ENCODE results near the gene TMEM163.
"Not testable (repeated sequence)": the region's sequence is repeated elsewhere in the genome, so short reads cannot be mapped to it uniquely, and the experiment has no call there.

Gene TMEM163

GRCh38 chr2:134601264-134601663 lies 117.5 kb downstream of the TMEM163 start:
- H3K9me3 ChIP-seq (ENCODE audit: low read length), result no peaks in the 10 kb centered on the region
- no peak overlapping the region for H3K9ac ChIP-seq (ENCODE audit: low read length)
- H3K4me3 ChIP-seq (ENCODE audit: low read depth in 1 of 2, low read length in 2 of 2), result no peak overlapping the region
- H3K27ac ChIP-seq (ENCODE audit: low read depth, low read length), result no peak overlapping the region
- H3K4me1 ChIP-seq (ENCODE audit: insufficient read depth, low read length), result no peaks in the 10 kb centered on the region
- H3K27me3 ChIP-seq (ENCODE audit: control insufficient read depth in 1 of 2, insufficient read depth in 2 of 2, low read length in 2 of 2), result no peaks in the 10 kb centered on the region
- no peaks in the 10 kb centered on the region for H3K36me3 ChIP-seq (ENCODE audit: insufficient read depth, low read length)

GRCh38 chr2:134600208-134600607 lies 118.6 kb downstream of the TMEM163 start:
- Histone ChIP-seq H3K27ac (ENCODE audit: low read depth, low read length) (no peak overlapping the region), H3K9ac (ENCODE audit: low read length) (no peak overlapping the region), H3K4me3 (ENCODE audit: low read depth in 1 of 2, low read length in 2 of 2) (no peak overlapping the region), H3K27me3 (ENCODE audit: control insufficient read depth in 1 of 2, insufficient read depth in 2 of 2, low read length in 2 of 2) (no peaks in the 10 kb centered on the region), H3K9me3 (ENCODE audit: low read length) (no peaks in the 10 kb centered on the region), H3K4me1 (ENCODE audit: insufficient read depth, low read length) (no peaks in the 10 kb centered on the region), H3K36me3 (ENCODE audit: insufficient read depth, low read length) (no peaks in the 10 kb centered on the region)

- H3K27ac ChIP-seq (ENCODE audit: low read depth, low read length), result no peak overlapping the region
- no peaks in the 10 kb centered on the region for H3K9me3 ChIP-seq (ENCODE audit: low read length)
Measured at GRCh38 chr2:134599236-134599635, 119.6 kb downstream of the TMEM163 start.

GRCh38 chr2:134594399-134594798 lies 124.4 kb downstream of the TMEM163 start:
- Histone ChIP-seq H3K9me3 (ENCODE audit: low read length) (no peaks in the 10 kb centered on the region), H3K4me3 (ENCODE audit: low read depth in 1 of 2, low read length in 2 of 2) (no peak overlapping the region), H3K27me3 (ENCODE audit: control insufficient read depth in 1 of 2, insufficient read depth in 2 of 2, low read length in 2 of 2) (no peaks in the 10 kb centered on the region), H3K27ac (ENCODE audit: low read depth, low read length) (no peak overlapping the region), H3K36me3 (ENCODE audit: insufficient read depth, low read length) (no peaks in the 10 kb centered on the region), H3K4me1 (ENCODE audit: insufficient read depth, low read length) (no peaks in the 10 kb centered on the region), H3K9ac (ENCODE audit: low read length) (no peak overlapping the region)

More at GRCh38 chr2:134599236-134599635, 119.6 kb downstream of the TMEM163 start:
- Histone ChIP-seq H3K9ac (ENCODE audit: low read length) (no peak overlapping the region), H3K4me1 (ENCODE audit: insufficient read depth, low read length) (no peaks in the 10 kb centered on the region), H3K36me3 (ENCODE audit: insufficient read depth, low read length) (no peaks in the 10 kb centered on the region), H3K27me3 (ENCODE audit: control insufficient read depth in 1 of 2, insufficient read depth in 2 of 2, low read length in 2 of 2) (no peaks in the 10 kb centered on the region), H3K4me3 (ENCODE audit: low read depth in 1 of 2, low read length in 2 of 2) (no peak overlapping the region)

GRCh38 chr2:134593519-134593918 lies 125.3 kb downstream of the TMEM163 start:
- Histone ChIP-seq H3K9ac (ENCODE audit: low read length) (no peak overlapping the region), H3K4me1 (ENCODE audit: insufficient read depth, low read length) (no peaks in the 10 kb centered on the region), H3K27ac (ENCODE audit: low read depth, low read length) (no peak overlapping the region), H3K36me3 (ENCODE audit: insufficient read depth, low read length) (no peaks in the 10 kb centered on the region), H3K27me3 (ENCODE audit: control insufficient read depth in 1 of 2, insufficient read depth in 2 of 2, low read length in 2 of 2) (no peaks in the 10 kb centered on the region), H3K4me3 (ENCODE audit: low read depth in 1 of 2, low read length in 2 of 2) (no peak overlapping the region), H3K9me3 (ENCODE audit: low read length) (no peaks in the 10 kb centered on the region)

- H3K4me1 ChIP-seq (ENCODE audit: insufficient read depth, low read length), result no peaks in the 10 kb centered on the region
- H3K9ac ChIP-seq (ENCODE audit: low read length), result no peak overlapping the region
- no peak overlapping the region for H3K4me3 ChIP-seq (ENCODE audit: low read depth in 1 of 2, low read length in 2 of 2)
- H3K9me3 ChIP-seq (ENCODE audit: low read length), result no peaks in the 10 kb centered on the region
- no peak overlapping the region for H3K27ac ChIP-seq (ENCODE audit: low read depth, low read length)
- no peaks in the 10 kb centered on the region for H3K36me3 ChIP-seq (ENCODE audit: insufficient read depth, low read length)
- no peaks in the 10 kb centered on the region for H3K27me3 ChIP-seq (ENCODE audit: control insufficient read depth in 1 of 2, insufficient read depth in 2 of 2, low read length in 2 of 2)
Measured at GRCh38 chr2:134592377-134592776, 126.4 kb downstream of the TMEM163 start.

- H3K36me3 ChIP-seq (ENCODE audit: insufficient read depth, low read length), result no peaks in the 10 kb centered on the region
- H3K4me3 ChIP-seq (ENCODE audit: low read depth in 1 of 2, low read length in 2 of 2), result no peak overlapping the region
- no peak overlapping the region for H3K9ac ChIP-seq (ENCODE audit: low read length)
- no peak overlapping the region for H3K27ac ChIP-seq (ENCODE audit: low read depth, low read length)
- no peaks in the 10 kb centered on the region for H3K4me1 ChIP-seq (ENCODE audit: insufficient read depth, low read length)
- no peaks in the 10 kb centered on the region for H3K27me3 ChIP-seq (ENCODE audit: control insufficient read depth in 1 of 2, insufficient read depth in 2 of 2, low read length in 2 of 2)
- H3K9me3 ChIP-seq (ENCODE audit: low read length), result no peaks in the 10 kb centered on the region
Measured at GRCh38 chr2:134591526-134591925, 127.3 kb downstream of the TMEM163 start.

- Histone ChIP-seq H3K27ac (ENCODE audit: low read depth, low read length) (no peak overlapping the region), H3K9ac (ENCODE audit: low read length) (no peak overlapping the region), H3K9me3 (ENCODE audit: low read length) (no peaks in the 10 kb centered on the region), H3K36me3 (ENCODE audit: insufficient read depth, low read length) (no peaks in the 10 kb centered on the region), H3K4me1 (ENCODE audit: insufficient read depth, low read length) (no peaks in the 10 kb centered on the region), H3K4me3 (ENCODE audit: low read depth in 1 of 2, low read length in 2 of 2) (no peak overlapping the region), H3K27me3 (ENCODE audit: control insufficient read depth in 1 of 2, insufficient read depth in 2 of 2, low read length in 2 of 2) (no peaks in the 10 kb centered on the region)
Measured at GRCh38 chr2:134590679-134591078, 128.1 kb downstream of the TMEM163 start.

GRCh38 chr2:134589171-134590083 lies 129.4 kb downstream of the TMEM163 start:
- H3K4me1 ChIP-seq (ENCODE audit: insufficient read depth, low read length); H3K27ac ChIP-seq (ENCODE audit: low read depth, low read length); H3K4me3 ChIP-seq (ENCODE audit: low read depth in 1 of 2, low read length in 2 of 2); H3K36me3 ChIP-seq (ENCODE audit: insufficient read depth, low read length); H3K9ac ChIP-seq (ENCODE audit: low read length); H3K9me3 ChIP-seq (ENCODE audit: low read length); H3K27me3 ChIP-seq (ENCODE audit: control insufficient read depth in 1 of 2, insufficient read depth in 2 of 2, low read length in 2 of 2): not testable (repeated sequence)

- Histone ChIP-seq H3K4me3 (ENCODE audit: low read depth in 1 of 2, low read length in 2 of 2) (no peak overlapping the region), H3K36me3 (ENCODE audit: insufficient read depth, low read length) (no peaks in the 10 kb centered on the region), H3K9me3 (ENCODE audit: low read length) (no peaks in the 10 kb centered on the region)
Measured at GRCh38 chr2:134588556-134588955, 130.2 kb downstream of the TMEM163 start.

GRCh38 chr2:134586326-134586965 lies 132.4 kb downstream of the TMEM163 start:
- Histone ChIP-seq H3K4me1 (ENCODE audit: insufficient read depth, low read length) (no peaks in the 10 kb centered on the region), H3K9ac (ENCODE audit: low read length) (no peak overlapping the region), H3K9me3 (ENCODE audit: low read length) (no peaks in the 10 kb centered on the region), H3K36me3 (ENCODE audit: insufficient read depth, low read length) (no peaks in the 10 kb centered on the region), H3K4me3 (ENCODE audit: low read depth in 1 of 2, low read length in 2 of 2) (no peak overlapping the region), H3K27ac (ENCODE audit: low read depth, low read length) (no peak overlapping the region), H3K27me3 (ENCODE audit: control insufficient read depth in 1 of 2, insufficient read depth in 2 of 2, low read length in 2 of 2) (no peaks in the 10 kb centered on the region)

More at GRCh38 chr2:134588556-134588955, 130.2 kb downstream of the TMEM163 start:
- no peak overlapping the region for H3K9ac ChIP-seq (ENCODE audit: low read length)
- H3K27ac ChIP-seq (ENCODE audit: low read depth, low read length), result no peak overlapping the region
- H3K4me1 ChIP-seq (ENCODE audit: insufficient read depth, low read length), result no peaks in the 10 kb centered on the region
- H3K27me3 ChIP-seq (ENCODE audit: control insufficient read depth in 1 of 2, insufficient read depth in 2 of 2, low read length in 2 of 2), result no peaks in the 10 kb centered on the region

All from muscle layer of colon (tissue), 2 donors.